ENCODE measurements around the gene CALCOCO1.
"Not testable (repeated sequence)": the region's sequence is repeated elsewhere in the genome, so short reads cannot be mapped to it uniquely, and the experiment has no call there.

Gene CALCOCO1

GRCh38 chr12:53733051-53733806 is 6.0 kb upstream of the CALCOCO1 start:
- DNase-seq (ENCODE audit: low read depth in 2 of 2), result no peak

GRCh38 chr12:53729644-53730043 is 2.4 kb upstream of the CALCOCO1 start:
- DNase-seq (ENCODE audit: low read depth in 2 of 2), result no peak

GRCh38 chr12:53728206-53728605 is 954 bp upstream of the CALCOCO1 start:
- DNase-seq (ENCODE audit: low read depth in 2 of 2), result no peak

- no peak for DNase-seq (ENCODE audit: low read depth in 2 of 2)
Measured at GRCh38 chr12:53726946-53727309, 324 bp downstream of the CALCOCO1 start.

- no peak for DNase-seq (ENCODE audit: low read depth in 2 of 2)
Measured at GRCh38 chr12:53726341-53726740, 911 bp downstream of the CALCOCO1 start.

- no peak for DNase-seq (ENCODE audit: low read depth in 2 of 2)
Measured at GRCh38 chr12:53725824-53726223, 1.4 kb downstream of the CALCOCO1 start.

GRCh38 chr12:53722450-53723041 is 4.7 kb downstream of the CALCOCO1 start:
- no peak for DNase-seq (ENCODE audit: low read depth in 2 of 2)

- DNase-seq (ENCODE audit: low read depth in 2 of 2), result no peak
Measured at GRCh38 chr12:53720946-53721345, 6.3 kb downstream of the CALCOCO1 start.

GRCh38 chr12:53719649-53720048 is 7.6 kb downstream of the CALCOCO1 start:
- DNase-seq (ENCODE audit: low read depth in 2 of 2), result no peak

- not testable (repeated sequence) for DNase-seq (ENCODE audit: low read depth in 2 of 2)
Measured at GRCh38 chr12:53718567-53718966, 8.7 kb downstream of the CALCOCO1 start.

- DNase-seq (ENCODE audit: low read depth in 2 of 2), result no peak
Measured at GRCh38 chr12:53717319-53717718, 9.9 kb downstream of the CALCOCO1 start.

GRCh38 chr12:53714004-53714403 is 13.2 kb downstream of the CALCOCO1 start:
- no peak for DNase-seq (ENCODE audit: low read depth in 2 of 2)

- DNase-seq (ENCODE audit: low read depth in 2 of 2), result no peak
Measured at GRCh38 chr12:53713516-53713915, 13.7 kb downstream of the CALCOCO1 start.

GRCh38 chr12:53712059-53712643 is 15.1 kb downstream of the CALCOCO1 start:
- no peak for DNase-seq (ENCODE audit: low read depth in 2 of 2)

GRCh38 chr12:53710091-53710490 is 17.2 kb downstream of the CALCOCO1 start:
- no peak for DNase-seq (ENCODE audit: low read depth in 2 of 2)

- DNase-seq (ENCODE audit: low read depth in 2 of 2), result no peak
Measured at GRCh38 chr12:53709671-53710070, 17.6 kb downstream of the CALCOCO1 start.

- DNase-seq (ENCODE audit: low read depth in 2 of 2), result no peak
Measured at GRCh38 chr12:53706080-53706479, 21.2 kb downstream of the CALCOCO1 start.

GRCh38 chr12:53703756-53704155 is 23.5 kb downstream of the CALCOCO1 start:
- no peak for DNase-seq (ENCODE audit: low read depth in 2 of 2)

GRCh38 chr12:53701518-53702264 is 25.6 kb downstream of the CALCOCO1 start:
- DNase-seq (ENCODE audit: low read depth in 2 of 2), result peak; percentile 62 to 70

GRCh38 chr12:53700567-53700966 is 26.7 kb downstream of the CALCOCO1 start:
- no peak for DNase-seq (ENCODE audit: low read depth in 2 of 2)

GRCh38 chr12:53699678-53700025 is 27.6 kb downstream of the CALCOCO1 start:
- DNase-seq (ENCODE audit: low read depth in 2 of 2), result no peak

- no peak for DNase-seq (ENCODE audit: low read depth in 2 of 2)
Measured at GRCh38 chr12:53698948-53699677, 28.1 kb downstream of the CALCOCO1 start.

Data from stimulated activated CD8-positive, alpha-beta memory T cell treated with anti-CD3 and anti-CD28 coated beads, Interleukin-2, amount 100 ng/mL, for 48 hours (primary cell).